K562 (cell line): ENCODE data around the gene HMG20B. TPM values are rescaled to one million over a fixed set of nuclear protein-coding genes. Genes with fewer than 3 reads are reported as not detected.

ENCODE experiments used
- ATAC-seq: fragments of 200-7000 bp; cut with Tn5 transposase; 3 replicates; pipeline ENCODE4 v1.9.1; 2020; ENCODE audit warnings: moderate library complexity
- BruUV-seq: library from RNA; stranded (reverse); fragments of 400-500 nt; replicated peaks from 2 replicates; lab custom pipeline; 2021; lab: Mats Ljungman, UMichigan
- CTCF ChIA-PET: fragments of 300-600 bp; formaldehyde crosslinking; extraction: SDS; loops from one replicate; lab custom pipeline; 2021; ENCODE audit warnings: low intra/inter-chr PET ratio; lab: Yijun Ruan, JAX
- POLR2A ChIA-PET: fragments of 300-600, 350-650 bp; sonication (Branson Sonifier 250); formaldehyde crosslinking; extraction: SDS; loops from one replicate; lab custom pipeline; 2021; ENCODE audit warnings: antibody characterized with exemption, inconsistent platforms; lab: Yijun Ruan, JAX
- DNase-seq, 4 experiments: peaks; one replicate each; pipeline versions ENCODE4 v3.0.0 to v3.0.0-alpha.2; 2011 to 2018; ENCODE audit warnings: low spot score in 3 of 4, mixed read lengths in 3 of 4; ENCODE audit errors: extremely low read depth in 1 of 4
- FAIRE-seq: peaks from 2 replicates; lab custom pipeline; 2011; peaks lifted over from hg19 to GRCh38; lab: Jason Lieb, UNC
- H2AFZ ChIP-seq: 2 replicates; pipeline ENCODE4 v1.6.0; 2011; ENCODE audit warnings: low read depth, low read length, control low read depth, inconsistent platforms
- H3K27ac ChIP-seq: fragments of 200-600 bp; 3 replicates; pipeline ENCODE4 v1.8.0; 2011; ENCODE audit warnings: low read depth, mild to moderate bottlenecking, control low read depth, inconsistent platforms, low read length, moderate library complexity, mixed read lengths; ENCODE audit errors: extremely low read depth
- H3K27me3 ChIP-seq, 2 experiments: fragments of 300-600 bp in 1 of 2; 2 replicates in 1 of 2; 3 replicates in 1 of 2; pipeline versions ENCODE4 v1.6.0 to v1.8.0; 2011; ENCODE audit warnings: inconsistent platforms in 2 of 2, low read length in 2 of 2, mild to moderate bottlenecking in 1 of 2, mixed read lengths in 1 of 2, moderate library complexity in 1 of 2; ENCODE audit not compliant: control insufficient read depth in 2 of 2, insufficient read depth in 2 of 2
- H3K36me3 ChIP-seq: fragments of 300-600 bp; 3 replicates; pipeline ENCODE4 v1.8.0; 2011; ENCODE audit warnings: mild to moderate bottlenecking, low read length, inconsistent platforms; ENCODE audit not compliant: control insufficient read depth, insufficient read depth
- H3K4me1 ChIP-seq, 2 experiments: fragments of 200-600 bp in 1 of 2; replicated peaks in 1 of 2; 2 replicates in 1 of 2; 3 replicates in 1 of 2; pipeline versions ENCODE4 v1.5.1 to v1.8.0; 2011; ENCODE audit warnings: inconsistent platforms in 2 of 2, low read length in 2 of 2, mild to moderate bottlenecking in 1 of 2, mixed read lengths in 1 of 2, moderate library complexity in 1 of 2; ENCODE audit not compliant: control insufficient read depth in 2 of 2, insufficient read depth in 2 of 2
- H3K4me2 ChIP-seq: 2 replicates; pipeline ENCODE4 v1.6.1; 2011; ENCODE audit warnings: low read length, control low read depth, inconsistent platforms, mixed read lengths; ENCODE audit not compliant: insufficient read depth
- H3K4me3 ChIP-seq: fragments of 200-600 bp; sonication (generic), shearing (Covaris generic); 2 replicates; pipeline ENCODE4 v1.5.1; 2016; ENCODE audit warnings: control low read depth, inconsistent platforms
- H3K79me2 ChIP-seq: fragments of 200-600 bp; 3 replicates; pipeline ENCODE4 v1.8.0; 2011; ENCODE audit warnings: low read length, inconsistent platforms; ENCODE audit not compliant: control insufficient read depth, insufficient read depth
- H3K9ac ChIP-seq, 2 experiments: 2 replicates each; pipeline versions ENCODE4 v1.6.0 to v1.6.1; 2011; ENCODE audit warnings: low read depth in 2 of 2, low read length in 2 of 2, control low read depth in 1 of 2, inconsistent platforms in 1 of 2, mild to moderate bottlenecking in 1 of 2, mixed read lengths in 1 of 2; ENCODE audit not compliant: insufficient read depth in 1 of 2
- H3K9me1 ChIP-seq: one replicate; pipeline ENCODE4 v1.6.0; 2011; ENCODE audit warnings: inconsistent platforms, mild to moderate bottlenecking, low read length, moderate library complexity; ENCODE audit not compliant: control insufficient read depth, insufficient read depth
- H3K9me3 ChIP-seq: replicated peaks from 2 replicates; pipeline ENCODE4 v1.5.1; 2011; ENCODE audit warnings: low read depth, low read length, inconsistent platforms; ENCODE audit not compliant: control insufficient read depth, insufficient read depth
- H4K20me1 ChIP-seq: replicated peaks from 2 replicates; pipeline ENCODE4 v1.6.1; 2011; ENCODE audit warnings: low read length, inconsistent platforms, mixed read lengths; ENCODE audit not compliant: control insufficient read depth, insufficient read depth
- CBFA2T2 ChIP-seq: fragments of 450-650 bp; conservative IDR thresholded peaks from 2 replicates; pipeline ENCODE4 v1.6.1; 2017; ENCODE audit warnings: mild to moderate bottlenecking
- EP300 ChIP-seq: IDR thresholded peaks from 2 replicates; pipeline ENCODE4 v1.6.1; 2012; ENCODE audit warnings: low read length, improper control_type of control experiment
- FOXJ2 ChIP-seq: fragments of 200-800 bp; sonication (Bioruptor generic); IDR thresholded peaks from 2 replicates; pipeline ENCODE4 v1.6.1; 2016; ENCODE audit warnings: missing genetic modification characterization, missing compliant biosample characterization
- MIER1 ChIP-seq: fragments of 450-650 bp; IDR thresholded peaks from 2 replicates; pipeline ENCODE4 v1.6.1; 2016; ENCODE audit warnings: antibody characterized with exemption, mild to moderate bottlenecking, low read depth
- PCBP1 ChIP-seq: fragments of 200-400 bp; formaldehyde crosslinking; IDR thresholded peaks from 2 replicates; pipeline ENCODE4 v1.6.1; 2018; ENCODE audit warnings: mild to moderate bottlenecking, low read depth, low read length; ENCODE audit not compliant: poor library complexity, severe bottlenecking
- SIX5 ChIP-seq, 2 experiments: IDR thresholded peaks; 2 replicates each; pipeline ENCODE4 v1.6.1; 2011; ENCODE audit warnings: low read length in 2 of 2, borderline replicate concordance in 1 of 2, low read depth in 1 of 2, mild to moderate bottlenecking in 1 of 2, moderate library complexity in 1 of 2; ENCODE audit not compliant: insufficient read depth in 1 of 2
- SUPT5H ChIP-seq: fragments of 450-650 bp; IDR thresholded peaks from 2 replicates; pipeline ENCODE4 v1.6.1; 2016
- YBX1 ChIP-seq: fragments of 450-650 bp; IDR thresholded peaks from 2 replicates; pipeline ENCODE4 v1.7.1; 2016; ENCODE audit warnings: mild to moderate bottlenecking
- ZBTB5 ChIP-seq: fragments of 450-650 bp; IDR thresholded peaks from 2 replicates; pipeline ENCODE4 v1.6.1; 2017; ENCODE audit warnings: antibody characterized with exemption
- ZNF280B ChIP-seq: fragments of 250-450 bp; sonication (Bioruptor Pico); IDR thresholded peaks from 2 replicates; pipeline ENCODE4 v1.5.1; 2021; ENCODE audit warnings: mild to moderate bottlenecking
- ZNF707 ChIP-seq: fragments of 250-450 bp; sonication (Bioruptor Pico); conservative IDR thresholded peaks from 2 replicates; pipeline ENCODE4 v1.8.0; 2022; ENCODE audit warnings: inconsistent platforms, mild to moderate bottlenecking, moderate library complexity
- WGBS: fragments of 100-300 bp; shearing (Covaris generic); methylation state at CpG from one replicate; pipeline ENCODE4 v1.1.6; 2016; ENCODE audit warnings: low coverage, mixed read lengths; ENCODE audit not compliant: insufficient coverage; ENCODE audit errors: missing lambda C conversion rate; 5-methylcytosine and 5-hydroxymethylcytosine counted together
- in situ Hi-C: fragments of 300-500 bp; cut with MboI; formaldehyde crosslinking; loops from 4 replicates; pipeline ENCODE4 v1.15.0; 2018; ENCODE audit warnings: inconsistent platforms, mixed read lengths
- intact Hi-C: fragments of 100-400 bp; cut with micrococcal nuclease; formaldehyde crosslinking; loops from 2 replicates; pipeline ENCODE4 v1.14.2; 2022
- polyA plus RNA-seq, 8 experiments: library from polyadenylated mRNA; depleted of rRNA in 4 of 8; stranded (reverse) in 5 of 8; unstranded in 3 of 8; fragments of >200 nt; fragmentation: Nextera tagmentation in 2 of 8; fragmentation: Illumina TruSeq in 1 of 8; extraction: Ambion mirVana in 2 of 8; extraction: Trizol in 1 of 8; gene quantifications; 2 replicates each; pipeline versions ENCODE4 v1.2.1 to v1.2.3, GENCODE V29; 2011 to 2014; ENCODE audit warnings: inconsistent platforms in 1 of 8, missing spikeins in 1 of 8
- total RNA-seq, 7 experiments: library from RNA; depleted of rRNA in 6 of 7; stranded (reverse); fragments of >200 nt in 6 of 7; fragmentation: Illumina TruSeq in 2 of 7; extraction: Trizol in 2 of 7; gene quantifications; 2 replicates each; pipeline versions ENCODE4 v1.2.1 to v1.2.3, GENCODE V29; 2011 to 2021; ENCODE audit warnings: low replicate concordance in 1 of 7
- TF ChIP-seq, protein P1 (sequence below): sonication (generic); formaldehyde crosslinking; IDR thresholded peaks from 2 replicates; pipeline ENCODE4 v1.4.0; 2020; ENCODE audit warnings: mild to moderate bottlenecking, missing genetic modification reagents

HMG20B gene
- total and polyA plus RNA-seq, 9 of the 15 experiments (the other 6 are each of a cell fraction or from before 2014, with no cell fraction given) = 0.35 to 172 (median 38.6) TPM

- TF ChIP-seq ZNF707 (CRISPR knock-in tag) (no peak), ZNF280B (CRISPR knock-in tag) (no peak), YBX1 (no peak)
- TF ChIP-seq, all 486 proteins: peak for 7
These were observed 36.2 kb upstream of the HMG20B start (continued) for GRCh38 chr19:3536429-3537100.

- peaks cover 40% of the 10 kb centered on the region; the same call in 2 of the 3 replicates for H3K36me3 ChIP-seq
- no peak overlapping the region for H3K27ac ChIP-seq
- peak; percentile 5 for ATAC-seq
- ChIA-PET POLR2A (interaction anchor here (1.1 to 3.1 kb wide), 3 partner anchors 10 to 20 kb away, joined by 5 to 15 read pairs (median 8); partner anchors contain the start of gene MFSD12), CTCF (interaction anchor here (0.7 kb wide), 1 partner anchor 21 kb away, joined by 3 read pairs; no protein-coding TSS in a partner anchor)
- 0 out of 2 replicates have a peak, but pooled peaks cover 5% of the 10 kb centered on the region for H4K20me1 ChIP-seq
- H2AFZ ChIP-seq = no peak overlapping the region
- no peak overlapping the region for H3K4me2 ChIP-seq
- no peaks in the 10 kb centered on the region for H3K27me3 ChIP-seq
- 69% methylated on average over 12 of the region's 13 CpGs for WGBS
- no peak for DNase-seq
- H3K9me3 ChIP-seq = no peaks in the 10 kb centered on the region
- in situ Hi-C loops (no loop called here), intact Hi-C loops (no loop called here)
- H3K4me1 ChIP-seq = peaks cover 7 to 46% of the 10 kb centered on the region in 2 experiments; a peak in 3 of 5 replicates
- no peak overlapping the region for H3K4me3 ChIP-seq
- no peak for FAIRE-seq
- BruUV-seq = no TSS peak
- no peaks in the 10 kb centered on the region for H3K79me2 ChIP-seq
- no peaks in the 10 kb centered on the region for H3K9me1 ChIP-seq
- H3K9ac ChIP-seq = no peak overlapping the region
- TF ChIP-seq FOXJ2 (tag) (no peak), EP300 (no peak), PCBP1 (no peak), SUPT5H (peak; percentile 21; the same call in 1 of the 2 replicates), MIER1 (no peak), ZBTB5 (no peak), CBFA2T2 (no peak), SIX5 (IDR thresholded peaks at IDR 0.05; ENCODE audit: borderline replicate concordance in 1 of 2, insufficient read depth in 1 of 2, low read depth in 1 of 2, low read length in 2 of 2) (no peak)
- TF ChIP-seq, protein P1, sequence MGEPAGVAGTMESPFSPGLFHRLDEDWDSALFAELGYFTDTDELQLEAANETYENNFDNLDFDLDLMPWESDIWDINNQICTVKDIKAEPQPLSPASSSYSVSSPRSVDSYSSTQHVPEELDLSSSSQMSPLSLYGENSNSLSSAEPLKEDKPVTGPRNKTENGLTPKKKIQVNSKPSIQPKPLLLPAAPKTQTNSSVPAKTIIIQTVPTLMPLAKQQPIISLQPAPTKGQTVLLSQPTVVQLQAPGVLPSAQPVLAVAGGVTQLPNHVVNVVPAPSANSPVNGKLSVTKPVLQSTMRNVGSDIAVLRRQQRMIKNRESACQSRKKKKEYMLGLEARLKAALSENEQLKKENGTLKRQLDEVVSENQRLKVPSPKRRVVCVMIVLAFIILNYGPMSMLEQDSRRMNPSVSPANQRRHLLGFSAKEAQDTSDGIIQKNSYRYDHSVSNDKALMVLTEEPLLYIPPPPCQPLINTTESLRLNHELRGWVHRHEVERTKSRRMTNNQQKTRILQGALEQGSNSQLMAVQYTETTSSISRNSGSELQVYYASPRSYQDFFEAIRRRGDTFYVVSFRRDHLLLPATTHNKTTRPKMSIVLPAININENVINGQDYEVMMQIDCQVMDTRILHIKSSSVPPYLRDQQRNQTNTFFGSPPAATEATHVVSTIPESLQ (CRISPR knock-in tag) = no peak
These were observed 35.7 kb upstream of the HMG20B start for GRCh38 chr19:3537101-3537437.
